Retinal pigment epithelial cell (primary cell): ENCODE data around the gene SLC13A2.

ENCODE experiments used
- DNase-seq: peaks from one replicate; pipeline ENCODE4 v3.0.0-alpha.2; 2010; ENCODE audit warnings: low read depth
- H3K4me3 ChIP-seq: 2 replicates; pipeline ENCODE4 v1.5.1; 2011; ENCODE audit warnings: mild to moderate bottlenecking, low read length, control low read depth, moderate library complexity
- CTCF ChIP-seq: conservative IDR thresholded peaks from 2 replicates; pipeline ENCODE4 v1.5.1; 2011; ENCODE audit warnings: low read depth, low read length, control low read depth, inconsistent platforms

SLC13A2 gene

GRCh38 chr17:28472871-28473497 lies 460 bp upstream of the SLC13A2 start:
- no peak overlapping the region for H3K4me3 ChIP-seq
- DNase-seq, result no peak
- no peak for TF ChIP-seq CTCF

GRCh38 chr17:28474111-28474531 lies 677 bp downstream of the SLC13A2 start:
- TF ChIP-seq CTCF, result no peak
- no peak overlapping the region for H3K4me3 ChIP-seq
- DNase-seq, result no peak

- TF ChIP-seq CTCF, result no peak
- DNase-seq, result no peak
- H3K4me3 ChIP-seq, result no peak overlapping the region
These were observed 1.9 kb downstream of the SLC13A2 start for GRCh38 chr17:28475151-28475900.

- TF ChIP-seq CTCF, result no peak
- no peak for DNase-seq
- no peak overlapping the region for H3K4me3 ChIP-seq
These were observed 2.8 kb downstream of the SLC13A2 start for GRCh38 chr17:28476076-28476865.

- TF ChIP-seq CTCF, result no peak
- DNase-seq, result no peak
- H3K4me3 ChIP-seq, result no peak overlapping the region
These were observed 4.5 kb downstream of the SLC13A2 start for GRCh38 chr17:28477928-28478327.

- TF ChIP-seq CTCF, result no peak
- no peak for DNase-seq
- no peak overlapping the region for H3K4me3 ChIP-seq
These were observed 5.5 kb downstream of the SLC13A2 start for GRCh38 chr17:28478712-28479615.
